Urothelium cell line (cell line): Measurements from ENCODE around the gene DNAH6.
"Not testable (repeated sequence)": the region's sequence is repeated elsewhere in the genome, so short reads cannot be mapped to it uniquely, and the experiment has no call there.

Experiments used
- DNase-seq: peaks from one replicate; pipeline ENCODE4 v3.0.0; 2011; ENCODE audit warnings: low spot score, mixed read lengths
- FAIRE-seq: peaks from 2 replicates; lab custom pipeline; 2011; peaks lifted over from hg19 to GRCh38; lab: Jason Lieb, UNC

Gene DNAH6

DNA sequence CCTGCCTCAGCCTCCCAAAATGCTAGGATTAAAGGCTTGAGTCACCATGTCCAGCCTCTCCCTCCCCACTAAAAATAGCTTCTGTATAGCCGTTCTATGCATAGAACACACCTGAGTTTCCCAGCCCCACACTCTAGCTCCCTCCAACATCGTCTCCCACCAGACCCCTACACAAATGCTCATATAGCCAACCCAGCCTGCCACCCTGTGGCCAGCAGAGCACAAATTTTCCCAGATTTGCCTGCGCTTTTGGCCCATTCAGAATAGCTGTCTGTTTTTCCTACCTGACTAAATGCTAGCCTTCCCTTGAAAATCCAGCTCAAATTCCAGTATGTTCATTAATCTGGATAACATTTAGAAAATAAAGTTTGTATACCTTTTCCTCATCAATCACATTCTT is 341.8 kb downstream of the DNAH6 start:
- no peak for DNase-seq
- FAIRE-seq, result no peak

DNA sequence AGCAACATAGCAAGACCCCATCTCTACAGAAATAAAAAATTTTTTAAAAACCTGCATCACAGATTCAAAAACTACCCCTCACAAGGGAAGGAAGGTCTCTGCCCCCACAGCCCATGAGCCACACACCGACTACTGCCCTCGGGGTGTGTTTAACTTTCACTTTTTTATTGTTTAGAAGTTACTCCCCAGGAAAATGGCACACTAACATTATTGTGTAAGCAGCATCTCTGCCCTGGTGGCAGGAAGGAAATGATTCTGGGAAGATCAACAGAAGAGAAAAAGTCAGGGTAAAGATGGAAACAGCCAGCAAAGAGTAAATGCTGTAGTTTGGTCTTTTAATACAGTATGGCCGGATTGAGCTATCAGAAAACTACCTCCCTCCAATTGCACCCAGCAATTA is 342.6 kb downstream of the DNAH6 start:
- DNase-seq (no peak), FAIRE-seq (no peak)

DNA sequence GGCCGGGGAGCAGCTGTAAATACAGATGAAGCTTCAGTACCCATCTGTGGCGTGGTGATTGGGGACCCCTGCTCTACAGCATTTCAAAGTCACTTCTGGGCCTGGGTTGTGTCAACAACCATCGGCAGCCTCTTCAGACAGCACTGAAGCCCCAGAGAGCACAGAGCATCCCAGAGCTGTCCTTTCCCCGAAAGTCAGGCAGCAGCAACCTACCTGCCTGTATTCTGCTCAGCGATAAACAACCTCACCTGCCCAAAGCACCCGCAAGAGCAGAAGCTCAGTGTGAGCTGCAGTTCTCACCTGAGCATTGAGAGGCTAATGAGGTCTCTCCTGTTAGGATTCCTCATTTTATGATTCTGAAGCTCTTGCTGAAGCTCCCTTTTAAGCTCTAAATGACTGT is 345.2 kb downstream of the DNAH6 start:
- FAIRE-seq (no peak), DNase-seq (no peak)

DNA sequence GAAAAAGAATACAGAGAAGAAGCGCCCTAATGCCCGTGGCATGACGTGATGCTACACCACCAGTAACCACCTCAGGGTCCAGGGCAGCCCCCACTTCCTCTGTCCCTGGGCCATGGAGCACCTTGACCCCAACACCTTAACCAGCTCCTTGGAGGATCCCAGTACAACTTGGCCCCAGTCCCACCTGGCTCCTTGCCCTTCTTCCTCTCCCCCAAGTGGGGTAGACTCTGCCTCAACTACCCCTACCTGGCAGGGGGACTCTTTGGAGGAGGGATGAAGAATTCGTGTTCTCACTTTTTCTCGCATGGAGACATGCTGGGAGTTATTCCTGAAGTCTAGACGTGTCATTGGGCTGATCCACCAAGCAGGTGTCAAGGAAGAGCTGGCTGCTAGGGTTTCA is 345.7 kb downstream of the DNAH6 start:
- no peak for DNase-seq
- FAIRE-seq, result no peak

- DNase-seq, result peak; percentile 46
- FAIRE-seq, result no peak
Observed at GRCh38 chr2:84865181-84865783, 349.0 kb downstream of the DNAH6 start.

DNA sequence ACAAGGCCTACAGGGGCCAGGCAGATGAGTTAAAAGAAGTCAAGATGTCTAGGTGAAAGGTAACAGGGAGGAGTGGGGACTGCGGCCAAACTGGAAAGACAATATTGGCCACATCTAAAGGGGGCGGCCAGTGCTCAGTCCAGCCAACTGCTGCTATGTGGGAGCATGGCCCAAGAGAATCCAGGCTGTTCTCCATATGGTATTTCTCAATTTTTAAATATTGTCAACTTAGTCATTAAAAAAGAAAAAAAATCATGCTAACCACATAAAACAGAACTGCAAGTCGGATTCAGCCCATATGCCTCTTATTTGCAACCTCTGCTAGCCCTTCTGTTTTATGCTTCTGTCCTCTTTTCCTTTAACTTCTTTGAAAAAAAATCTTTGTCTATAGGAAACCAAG is 349.8 kb downstream of the DNAH6 start:
- FAIRE-seq (no peak), DNase-seq (no peak)

DNA sequence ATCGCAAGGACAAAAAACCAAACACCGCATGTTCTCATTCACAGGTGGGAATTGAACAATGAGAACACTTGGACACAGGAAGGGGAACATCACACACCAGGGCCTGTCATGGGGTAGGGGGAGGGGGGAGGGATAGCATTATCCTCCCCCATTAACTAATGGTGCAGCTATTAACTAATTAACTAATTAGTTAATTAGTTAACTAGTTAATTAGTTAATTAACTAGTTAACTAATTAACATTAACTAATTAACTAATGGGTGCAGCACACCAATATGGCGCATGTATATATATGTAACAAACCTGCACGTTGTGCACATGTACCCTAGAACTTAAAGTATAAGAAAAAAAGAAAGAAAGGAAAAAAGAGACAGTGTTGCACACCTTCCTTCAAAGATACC is 352.0 kb downstream of the DNAH6 start:
- FAIRE-seq, DNase-seq: not testable (repeated sequence)
